Liver (tissue), 3 donors: Measurements from ENCODE around the gene SERTAD3.

Experiments
- CTCF ChIP-seq: fragments of 150-350 bp; IDR thresholded peaks from 2 replicates; pipeline ENCODE4 v1.5.1; 2017; ENCODE audit warnings: improper control_type of control experiment, low read depth, low read length; ENCODE audit not compliant: missing input control
- RAD21 ChIP-seq, 2 donors: IDR thresholded peaks; 2 replicates each; pipeline ENCODE4 v1.6.1; 2016; ENCODE audit warnings: antibody characterized with exemption in 2 of 2, mild to moderate bottlenecking in 2 of 2
- SP1 ChIP-seq: IDR thresholded peaks from 2 replicates; pipeline ENCODE4 v1.6.1; 2018; ENCODE audit warnings: antibody characterized with exemption, mild to moderate bottlenecking
- TAF1 ChIP-seq: conservative IDR thresholded peaks from 2 replicates; pipeline ENCODE4 v1.6.1; 2016; ENCODE audit warnings: antibody characterized with exemption, mild to moderate bottlenecking
- donor health status: healthy.
- donor health status: healthy.

GRCh38 chr19:40486017-40486416, 41.9 kb upstream of the SERTAD3 start:
- TF ChIP-seq SP1 (no peak), CTCF (no peak), RAD21 (IDR thresholded peaks at IDR 0.05) (no peak), TAF1 (no peak)
